Measurements from ENCODE around the gene TEX52.
A peak's percentile ranks its signal among the peaks of the same experiment; 100 is the strongest.

The TEX52 gene

DNA sequence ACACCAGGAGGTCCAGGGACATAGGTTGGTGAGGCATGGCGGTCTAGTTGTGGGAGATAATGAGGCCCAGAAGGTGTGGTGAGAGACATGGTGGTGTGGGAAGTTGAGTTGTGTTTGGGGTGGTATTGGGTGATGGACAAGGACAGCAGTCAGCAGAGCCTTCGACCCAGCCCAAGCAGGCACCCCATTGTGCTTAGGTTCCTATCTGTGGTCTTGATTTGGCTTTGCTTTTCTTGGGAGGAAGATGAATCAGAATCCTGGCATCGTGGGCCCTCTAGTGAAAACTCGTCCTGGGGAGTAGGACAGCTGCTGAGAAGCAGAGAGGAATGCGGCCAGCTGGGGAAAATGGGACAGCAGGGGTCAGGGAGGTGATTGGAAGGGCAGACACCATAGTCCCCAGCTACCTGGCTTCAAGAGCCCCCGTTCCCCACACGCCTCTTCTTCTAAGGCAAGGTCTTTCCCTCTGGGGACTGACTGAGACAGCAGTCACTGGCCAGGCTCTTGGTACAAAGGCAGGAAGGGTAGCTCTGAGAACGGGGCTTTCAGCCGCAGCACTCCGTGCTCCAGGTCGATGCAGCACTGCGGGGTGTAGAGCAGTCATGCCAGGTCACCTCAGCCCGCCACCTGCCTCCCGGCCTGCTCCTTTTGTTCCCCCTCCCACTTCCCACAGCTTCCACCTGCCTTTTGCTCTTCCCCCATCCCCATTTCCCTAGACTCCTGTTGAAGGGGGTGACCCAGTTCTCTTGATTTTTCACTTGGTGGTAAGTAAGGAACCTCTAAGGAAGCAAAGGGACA lies 29.9 kb downstream of the TEX52 start:
- no peak for DNase-seq

DNA sequence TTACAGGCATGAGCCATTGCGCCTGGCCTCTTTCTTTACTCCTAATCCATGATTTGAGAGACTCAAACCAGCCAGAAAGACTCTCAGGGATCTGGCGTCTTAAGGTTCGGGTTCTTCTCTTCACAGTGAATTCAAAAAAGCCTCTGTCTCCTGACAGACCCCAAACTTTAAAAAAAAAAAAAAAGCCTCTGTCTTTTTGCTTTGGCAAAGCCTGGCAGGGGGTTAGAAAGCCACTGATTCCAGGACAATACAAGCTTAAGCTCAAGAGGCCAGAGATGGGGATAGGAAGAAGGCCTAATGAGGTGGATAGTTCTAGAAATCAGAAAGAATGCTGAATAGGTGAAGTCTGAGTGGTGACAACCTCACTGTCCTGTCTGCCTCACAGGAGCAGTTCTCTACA lies 30.8 kb downstream of the TEX52 start:
- DNase-seq = no peak

DNA sequence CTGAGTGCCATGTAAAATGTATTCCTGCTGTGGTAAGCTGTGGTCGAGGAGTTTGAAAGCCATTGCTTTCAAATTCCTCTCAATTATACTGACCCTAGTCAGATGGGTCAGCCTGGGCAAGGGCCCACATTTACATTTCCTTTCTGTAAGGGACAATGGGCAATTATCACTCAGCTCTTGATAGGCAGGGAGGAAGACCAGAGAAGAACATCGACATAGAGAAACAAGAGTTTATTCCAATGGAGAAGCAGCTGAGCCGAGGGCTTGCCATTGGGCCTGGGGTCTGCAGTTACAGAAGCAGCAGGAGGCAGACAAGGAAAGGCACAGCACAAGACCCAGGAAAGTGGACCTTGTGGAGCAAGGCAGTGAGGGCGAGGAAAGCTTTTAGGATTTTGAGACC lies 31.7 kb downstream of the TEX52 start:
- DNase-seq = no peak

DNA sequence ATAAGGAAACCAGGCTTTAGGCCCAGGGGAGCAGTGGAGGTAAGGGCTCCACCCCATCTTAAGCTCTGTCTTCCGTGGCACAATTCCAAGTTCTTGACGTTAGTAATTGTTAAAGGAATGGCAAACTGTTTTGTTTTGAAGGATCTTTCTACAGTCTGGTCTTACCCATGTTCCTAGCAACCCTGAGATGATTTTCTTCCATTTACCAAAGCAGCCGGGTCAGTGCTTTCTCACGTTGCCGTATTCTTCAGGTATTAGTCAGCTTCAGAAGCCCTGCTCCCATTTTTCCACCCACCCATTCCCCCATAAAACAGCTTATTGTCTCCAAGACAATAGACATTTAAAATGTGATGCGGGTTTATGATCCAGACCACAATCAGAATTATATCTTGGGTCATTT lies 32.3 kb downstream of the TEX52 start:
- DNase-seq = no peak

DNA sequence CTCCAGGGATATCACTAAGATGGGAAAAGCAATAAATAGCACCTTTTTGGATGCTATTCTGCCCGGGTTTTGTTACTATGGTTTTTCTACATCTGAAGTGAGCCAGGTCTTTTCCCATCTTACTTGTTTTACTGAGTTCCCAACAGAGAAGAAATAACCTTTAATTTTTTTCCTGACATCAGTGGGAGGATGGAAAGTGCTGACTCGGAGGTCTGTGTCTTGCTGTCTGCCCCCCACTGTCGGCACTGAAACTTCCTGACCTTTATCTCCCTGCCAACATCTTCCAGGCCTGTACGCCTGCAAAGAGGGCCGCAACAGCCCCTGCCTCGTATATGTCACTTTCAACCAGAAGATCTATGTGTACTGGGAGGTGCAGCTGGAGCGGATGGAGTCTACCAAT lies 33.4 kb downstream of the TEX52 start:
- DNase-seq = no peak

DNA sequence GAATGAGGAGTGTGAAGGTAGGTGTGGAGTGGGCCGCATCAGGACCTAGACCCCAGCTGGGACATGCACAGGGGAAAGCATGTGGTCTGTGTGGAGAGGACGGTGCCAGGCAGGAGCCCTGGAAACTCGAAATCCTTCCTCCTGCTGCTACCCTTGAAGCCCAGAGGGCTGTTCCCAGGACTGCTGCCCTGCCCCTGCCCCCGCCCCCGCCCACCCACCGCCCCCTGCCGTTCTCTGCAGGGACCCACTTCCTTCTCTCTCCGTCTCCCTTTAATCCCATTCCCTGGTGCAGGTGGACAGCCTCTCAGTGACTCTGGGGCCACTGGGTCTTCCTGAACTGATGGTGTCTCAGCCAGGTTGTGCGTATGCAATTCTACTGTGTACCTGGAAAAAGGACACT lies 36.4 kb downstream of the TEX52 start:
- no peak for DNase-seq

DNA sequence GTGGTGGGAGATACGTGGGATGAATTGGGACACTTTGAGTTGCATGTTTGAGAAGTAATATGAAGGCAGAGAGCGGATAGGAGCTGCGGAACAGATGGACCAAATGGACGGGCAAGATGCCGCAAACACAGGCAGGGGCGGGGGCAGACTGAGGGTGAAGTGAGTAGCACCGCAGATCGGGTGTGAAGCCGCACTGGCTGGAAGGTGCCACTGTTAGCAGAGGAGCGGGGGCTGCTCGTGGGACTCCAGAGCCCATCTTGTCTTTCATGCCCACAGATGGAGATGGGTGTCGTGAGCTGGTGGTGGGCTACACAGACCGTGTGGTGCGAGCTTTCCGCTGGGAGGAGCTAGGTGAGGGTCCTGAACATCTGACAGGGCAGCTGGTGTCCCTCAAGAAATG lies 37.0 kb downstream of the TEX52 start:
- DNase-seq = no peak

DNA sequence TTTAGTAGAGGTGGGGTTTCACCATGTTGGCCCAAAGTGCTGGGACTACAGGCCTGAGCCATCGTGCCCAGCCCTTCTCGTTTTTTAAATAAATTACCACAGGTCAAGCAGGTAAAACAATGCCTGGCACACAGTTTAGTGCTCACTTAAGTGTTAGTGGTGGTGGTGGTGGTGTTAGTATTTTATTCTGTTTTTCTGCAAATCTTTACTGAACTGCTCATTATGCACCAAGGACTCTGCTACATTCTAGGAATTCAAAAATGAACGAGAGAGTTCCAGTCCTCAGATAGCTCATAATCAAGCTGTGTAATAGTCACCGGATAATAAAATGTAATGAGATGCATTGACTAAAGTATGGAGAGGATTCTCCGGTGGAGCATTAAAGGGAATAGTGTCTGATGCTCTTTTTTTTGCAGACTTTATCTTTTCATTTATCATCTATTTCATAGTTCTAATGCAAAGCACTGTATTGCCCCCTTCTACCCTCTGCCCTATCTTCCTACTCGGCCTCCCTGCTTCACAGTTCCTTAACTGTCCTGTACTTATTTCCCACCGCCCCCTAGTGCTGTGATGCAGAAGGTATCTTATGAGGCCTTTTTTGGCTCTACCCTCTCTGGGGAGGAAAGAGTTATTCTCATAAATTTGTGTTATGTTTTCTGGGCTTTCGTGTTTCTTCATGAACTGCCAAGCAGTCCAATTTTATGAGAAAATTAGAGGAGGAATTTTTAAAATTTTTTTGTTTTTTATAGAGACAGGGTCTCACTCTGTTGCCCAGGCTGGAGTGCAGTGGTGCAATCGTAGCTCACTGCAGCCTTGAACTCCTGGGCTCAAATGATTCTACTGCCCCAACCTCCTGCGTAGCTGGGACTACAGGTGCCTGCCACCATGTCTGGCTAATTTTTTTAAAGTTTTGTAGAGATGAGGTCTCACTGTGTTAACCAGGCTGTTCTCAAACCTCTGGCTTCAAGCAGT lies 43.3 kb downstream of the TEX52 start:
- DNase-seq = peak; percentile 66

DNA sequence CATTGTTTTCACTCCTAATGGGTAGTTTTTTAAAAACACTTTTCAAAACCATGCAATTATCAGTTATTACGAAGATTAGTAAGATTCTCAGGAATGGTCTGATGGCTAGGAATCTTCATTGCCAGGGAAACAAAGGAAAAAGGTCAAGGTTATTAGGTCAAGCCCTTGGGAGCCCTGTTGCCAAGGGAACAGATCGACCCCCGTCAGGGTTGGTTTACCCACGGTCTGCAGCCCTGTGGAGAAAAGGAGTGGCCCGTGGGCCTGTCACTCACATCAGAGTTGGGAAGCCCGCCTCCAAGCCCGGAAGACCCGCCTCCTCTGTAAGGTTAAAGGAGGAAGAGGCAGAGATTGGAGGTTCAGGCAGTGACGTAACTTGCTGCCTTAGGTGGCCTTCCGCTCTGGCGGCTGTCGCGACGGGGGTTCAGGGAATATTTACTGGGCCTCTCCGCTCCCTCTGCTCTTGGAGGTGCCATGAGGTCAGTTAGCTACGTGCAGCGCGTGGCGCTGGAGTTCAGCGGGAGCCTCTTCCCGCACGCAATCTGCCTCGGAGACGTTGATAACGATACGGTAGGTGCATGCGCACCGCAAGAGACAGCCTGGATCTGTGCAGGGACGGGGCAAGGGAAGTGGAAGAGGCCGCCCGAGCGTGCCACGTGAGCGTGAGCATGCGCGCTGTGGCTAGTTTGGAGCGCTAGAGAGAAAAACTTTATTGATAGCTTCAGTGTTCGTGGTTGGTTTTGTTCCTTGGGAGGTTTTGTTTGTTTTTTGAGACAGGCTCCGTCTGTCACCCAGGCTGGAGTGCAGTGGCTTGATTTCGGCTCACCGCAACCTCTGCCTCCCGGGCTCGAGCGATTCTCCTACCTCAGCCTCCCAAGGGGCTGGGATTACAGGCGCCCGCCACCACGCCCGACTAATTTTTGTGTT lies 44.3 kb downstream of the TEX52 start, which contains the start of gene ITFG2:
Gene ITFG2, plus strand, starts transcription at position 379 of the 924 bp plus-strand sequence. Its CDS starts 93 bp downstream, at position 472.
- peak; percentile 97 for DNase-seq

DNA sequence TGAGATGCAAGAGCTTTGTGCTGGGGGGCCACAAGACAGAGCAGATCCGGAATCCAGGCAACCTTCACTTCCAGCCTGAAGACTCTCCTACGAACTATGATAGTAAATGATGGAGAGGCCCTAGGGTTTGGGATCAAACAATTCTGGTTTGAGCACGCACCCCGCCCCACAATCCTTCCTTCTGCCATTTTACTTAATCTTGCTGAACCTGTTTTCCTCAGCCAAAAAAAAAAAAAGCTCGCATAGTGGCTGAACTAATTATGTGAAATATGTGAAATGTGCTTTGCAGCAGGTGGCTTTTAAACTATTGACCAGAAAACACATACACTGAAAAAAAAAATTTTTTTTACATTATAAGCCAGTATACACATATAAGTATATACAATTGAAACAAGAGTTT lies 45.0 kb downstream of the TEX52 start:
- DNase-seq = no peak

DNA sequence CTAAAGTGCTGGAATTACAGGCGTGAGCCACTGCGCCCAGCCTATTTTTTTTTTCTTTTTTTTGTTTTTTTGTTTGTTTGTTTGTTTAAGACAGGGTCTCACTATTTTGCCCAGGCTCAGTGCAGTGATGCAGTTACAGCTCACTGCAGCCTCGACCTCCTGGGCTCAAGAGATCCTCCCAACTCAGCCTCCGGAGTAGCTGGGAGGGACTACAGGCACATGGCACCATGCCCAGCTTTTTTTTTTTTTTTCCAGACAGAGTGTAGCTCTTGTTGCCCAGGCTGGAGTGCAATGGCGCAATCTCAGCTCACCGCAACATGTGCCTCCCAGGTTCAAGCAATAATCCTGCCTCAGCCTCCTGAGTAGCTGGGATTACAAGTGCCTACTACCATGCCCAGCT lies 50.1 kb downstream of the TEX52 start:
- DNase-seq = no peak

DNA sequence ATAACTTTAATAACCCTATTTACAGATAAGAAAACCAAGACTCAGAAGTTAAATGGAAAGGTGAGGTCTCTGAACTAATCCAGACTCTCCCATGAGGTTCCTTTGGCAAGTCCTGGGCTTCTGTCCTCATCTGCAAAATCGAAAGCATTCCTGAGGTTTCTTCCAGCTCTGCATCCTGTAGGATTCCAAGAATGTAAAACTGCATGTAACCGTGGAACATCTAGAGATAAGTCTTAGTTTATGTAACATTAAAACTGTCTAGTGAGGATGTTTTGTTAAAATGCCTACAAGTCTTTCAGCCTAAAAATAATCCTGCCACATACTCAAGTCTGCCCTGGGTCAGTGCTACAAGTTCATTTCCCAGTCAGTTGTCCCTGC lies 51.7 kb downstream of the TEX52 start:
- DNase-seq = no peak

DNA sequence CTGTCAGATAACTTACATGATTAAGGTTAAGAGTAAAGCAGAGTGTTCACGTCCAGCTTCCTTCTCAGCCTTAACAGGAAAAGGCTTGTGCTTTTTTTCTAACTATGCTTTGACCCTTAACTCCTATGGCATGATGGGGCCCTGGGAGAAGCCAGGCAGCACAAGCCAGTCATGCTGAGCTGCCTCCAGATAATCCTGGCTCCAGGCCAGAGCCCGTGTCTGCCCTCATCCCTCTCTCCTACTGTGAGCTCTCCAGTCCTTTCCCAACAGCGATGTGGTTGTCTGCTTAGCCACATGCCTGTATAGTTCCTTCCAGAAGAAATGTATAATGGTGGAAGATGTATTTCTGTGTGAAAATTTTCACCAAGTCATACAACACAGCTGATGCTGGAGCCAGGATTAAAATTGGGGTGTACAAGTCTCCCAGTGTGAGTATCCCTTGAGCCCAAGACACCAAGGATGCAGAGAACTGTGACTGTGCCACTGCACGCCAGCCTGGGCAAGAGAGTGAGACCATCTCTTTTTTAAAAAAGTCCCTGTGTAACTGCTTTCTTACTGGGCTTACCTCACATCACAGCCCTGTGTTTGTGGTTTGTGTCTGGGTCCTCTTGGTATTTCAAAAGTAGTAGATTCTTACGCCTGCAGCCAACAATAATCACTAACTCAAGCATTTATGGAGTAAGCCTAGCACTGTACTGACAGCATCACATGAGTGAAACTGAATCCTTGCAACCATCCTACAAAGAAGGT lies 52.3 kb downstream of the TEX52 start:
- DNase-seq = no peak

DNA sequence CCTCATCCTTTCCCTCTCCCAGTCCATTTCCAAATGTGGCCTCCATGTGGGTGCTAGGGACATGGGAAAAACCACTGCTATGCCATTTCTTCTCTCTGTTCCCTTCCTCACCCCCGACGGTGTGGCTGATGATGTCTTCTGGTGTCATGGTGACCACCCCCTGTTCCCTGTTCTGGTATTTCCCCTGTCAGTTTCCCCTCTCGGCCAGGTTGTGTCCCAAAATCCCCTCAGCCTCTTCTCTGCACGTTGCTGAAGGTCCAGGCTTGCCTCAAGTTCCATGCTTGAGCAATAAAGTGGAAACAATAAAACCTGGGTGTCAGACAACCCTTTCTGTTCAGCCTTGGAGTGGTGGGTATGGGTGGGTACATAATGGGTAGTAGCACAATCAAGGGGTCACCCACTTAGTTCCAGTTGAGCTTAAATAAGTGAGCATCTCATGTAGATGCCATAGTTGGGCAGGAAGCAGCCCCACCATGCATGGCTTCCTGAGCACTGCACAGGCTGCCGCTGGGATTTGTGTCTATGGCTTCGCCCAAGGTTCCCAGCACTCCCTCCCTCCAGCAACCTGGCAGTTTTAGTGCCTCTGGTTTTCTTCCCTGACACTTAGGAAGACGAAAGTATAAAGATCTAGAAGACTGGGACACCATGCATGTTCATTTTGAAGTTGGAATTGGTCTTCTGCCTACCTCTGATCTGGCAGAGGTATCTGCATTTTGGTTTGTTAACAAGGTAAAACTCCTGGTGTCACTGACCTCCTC lies 53.0 kb downstream of the TEX52 start:
- DNase-seq = no peak

DNA sequence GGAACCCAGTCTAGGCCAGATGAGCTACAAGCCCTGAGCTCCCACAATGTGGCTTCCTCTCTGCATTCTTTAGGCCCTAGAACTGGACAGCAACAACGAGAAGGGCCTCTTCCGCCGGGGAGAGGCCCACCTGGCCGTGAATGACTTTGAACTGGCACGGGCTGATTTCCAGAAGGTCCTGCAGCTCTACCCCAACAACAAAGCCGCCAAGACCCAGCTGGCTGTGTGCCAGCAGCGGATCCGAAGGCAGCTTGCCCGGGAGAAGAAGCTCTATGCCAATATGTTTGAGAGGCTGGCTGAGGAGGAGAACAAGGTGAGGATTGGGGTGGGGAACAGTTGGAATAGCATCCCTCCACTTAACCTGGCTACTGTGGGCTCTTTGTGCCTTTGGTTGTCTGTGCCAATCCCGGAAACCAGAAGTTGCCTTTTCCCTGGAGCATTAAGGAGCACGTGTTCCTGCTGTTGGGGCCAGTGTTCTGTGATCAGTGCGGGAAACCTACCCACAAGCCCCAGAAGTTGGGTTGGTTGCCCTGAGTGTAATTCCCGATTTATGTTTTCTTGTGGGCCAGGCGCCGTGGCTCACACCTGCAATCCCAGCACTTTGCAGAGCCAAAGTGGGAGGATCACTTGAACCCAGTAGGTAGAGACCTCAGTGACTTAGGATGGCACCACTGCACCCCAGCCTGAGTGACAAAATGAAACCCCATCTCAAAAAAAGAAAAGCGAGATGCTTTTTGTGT lies 55.6 kb downstream of the TEX52 start:
- no peak for DNase-seq

DNA sequence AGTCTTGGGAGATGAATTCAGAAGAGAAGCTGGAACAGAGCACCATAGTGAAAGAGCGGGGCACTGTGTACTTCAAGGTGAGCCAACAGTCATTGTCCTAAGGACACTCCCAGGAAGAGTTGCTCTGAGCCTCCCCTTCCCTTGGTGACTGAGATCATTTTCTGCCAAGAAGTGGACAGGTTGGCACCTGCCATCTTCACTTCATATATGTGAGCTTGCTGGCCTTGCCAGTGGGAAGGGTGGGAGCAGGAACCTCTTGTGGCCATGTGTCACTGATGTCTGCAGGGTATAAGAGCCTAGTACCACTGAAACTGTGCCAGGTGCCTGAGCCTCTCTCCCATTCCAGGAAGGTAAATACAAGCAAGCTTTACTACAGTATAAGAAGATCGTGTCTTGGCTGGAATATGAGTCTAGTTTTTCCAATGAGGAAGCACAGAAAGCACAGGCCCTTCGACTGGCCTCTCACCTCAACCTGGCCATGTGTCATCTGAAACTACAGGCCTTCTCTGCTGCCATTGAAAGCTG lies 56.7 kb downstream of the TEX52 start:
- DNase-seq = no peak

Measured in CD4-positive, alpha-beta T cell treated with Interleukin-10 for 1 hour (primary cell).